DMS153 treated with DMSO at 0.1 percent for 48 hours (cell line): ENCODE data around the gene GATA1.

ENCODE experiments used
- DNase-seq: peaks from one replicate; lab custom pipeline; 2025; ENCODE audit not compliant: unreplicated experiment; lab: John Stamatoyannopoulos, UW

GATA1 gene

DNA sequence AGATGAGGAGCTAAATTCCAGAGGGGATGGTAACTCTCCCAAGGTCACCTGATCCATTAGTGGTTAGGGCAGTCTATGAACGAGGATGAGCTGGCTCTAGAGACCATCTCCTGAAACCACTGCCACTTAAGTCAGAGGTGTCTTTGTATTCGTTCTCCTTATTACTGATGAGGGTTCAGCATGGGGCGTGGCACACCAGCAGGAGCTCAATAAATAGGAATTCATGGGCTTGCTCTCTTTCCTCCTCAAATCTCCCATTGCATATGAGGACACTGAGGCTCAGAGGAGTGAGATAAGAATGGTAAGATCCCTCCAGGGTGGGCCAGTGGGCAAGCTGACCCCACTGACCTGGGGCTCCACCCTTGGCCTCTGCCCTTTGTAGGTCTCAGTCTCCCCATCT, 1.7 kb upstream of the GATA1 start:
- no peak for DNase-seq

GRCh38 chrX:48785186-48785539, 1.2 kb upstream of the GATA1 start:
- no peak for DNase-seq

DNA sequence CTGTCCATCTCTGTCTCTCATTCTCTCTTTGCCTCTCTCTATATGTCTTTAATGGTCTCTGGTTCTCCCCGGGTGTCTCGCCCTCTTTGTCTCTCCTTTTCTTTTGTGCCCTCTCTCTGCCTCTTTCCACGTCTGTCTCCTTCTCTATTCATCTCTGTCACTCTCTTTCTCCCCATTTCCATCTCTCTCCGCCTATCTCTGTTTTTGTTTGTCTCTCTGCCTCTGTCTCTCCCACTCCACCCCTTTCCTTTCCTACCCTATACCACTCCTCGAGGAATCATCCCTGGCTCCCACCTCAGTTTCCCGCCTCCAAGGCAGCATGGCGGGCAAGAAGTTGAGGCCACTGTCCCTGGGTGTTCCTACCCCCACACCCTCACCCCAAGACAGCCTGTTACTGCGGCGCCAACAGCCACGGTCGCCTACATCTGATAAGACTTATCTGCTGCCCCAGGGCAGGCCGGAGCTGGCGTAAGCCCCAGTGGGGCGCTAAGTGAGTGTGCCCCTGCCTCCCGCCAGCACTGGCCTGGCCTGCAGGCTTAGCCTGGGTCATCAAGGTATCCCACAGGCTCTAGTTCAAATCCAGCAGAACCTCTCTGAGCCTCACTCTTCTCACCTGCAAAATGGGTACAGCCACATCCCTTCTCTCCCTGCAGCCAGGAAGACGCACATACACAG, 713 bp upstream of the GATA1 start:
- DNase-seq: no peak

- DNase-seq: no peak
These were observed 575 bp downstream of the GATA1 start for GRCh38 chrX:48786825-48787504.

GRCh38 chrX:48787505-48788443, 1.4 kb downstream of the GATA1 start:
- no peak for DNase-seq

DNA sequence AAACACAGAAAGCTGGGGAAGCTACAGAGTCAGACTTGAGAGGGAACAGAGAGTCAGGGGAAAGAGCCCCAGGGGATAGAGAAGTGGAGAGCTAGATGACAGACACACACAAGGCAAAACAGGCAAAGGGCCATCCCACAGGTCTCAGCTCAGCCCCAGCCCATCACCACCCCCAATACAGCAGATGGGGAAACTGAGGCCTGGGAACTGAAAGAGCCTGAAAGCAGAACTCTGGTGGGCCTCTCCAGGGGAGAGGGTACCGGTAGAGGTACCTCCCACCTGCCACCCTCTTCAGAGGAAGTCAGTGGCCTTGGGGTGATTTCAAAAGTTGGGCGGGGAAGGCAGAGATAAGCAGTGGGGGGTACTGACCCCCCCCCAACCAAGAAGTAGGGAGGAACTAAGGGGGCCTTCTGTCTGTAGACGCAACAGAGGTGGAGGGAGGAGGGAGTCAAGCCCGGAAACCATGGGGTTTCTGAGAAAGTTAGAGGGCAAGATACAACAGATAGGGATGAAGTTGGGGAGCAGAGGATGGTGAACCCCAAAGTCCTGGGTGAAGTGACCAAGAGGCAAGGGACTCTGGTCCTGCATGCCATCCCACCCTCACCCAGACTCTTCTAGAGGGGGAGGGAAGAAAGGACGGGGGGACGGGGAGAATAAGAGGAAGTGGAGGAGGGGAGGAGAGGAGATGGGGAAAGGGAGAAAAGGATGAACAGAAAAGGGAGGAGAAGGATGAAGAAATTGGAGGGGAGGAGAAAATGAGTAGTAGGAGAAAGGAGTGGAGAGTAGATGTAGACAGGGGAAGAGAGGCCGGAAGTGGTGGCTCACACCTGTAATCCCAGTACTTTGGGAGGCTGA, 3.2 kb downstream of the GATA1 start:
- no peak for DNase-seq

- no peak for DNase-seq
These were observed 4.1 kb downstream of the GATA1 start for GRCh38 chrX:48790477-48790876.

- DNase-seq: no peak
These were observed 4.9 kb downstream of the GATA1 start for GRCh38 chrX:48791063-48791820.

- no peak for DNase-seq
These were observed 5.8 kb downstream of the GATA1 start for GRCh38 chrX:48792219-48792618.

DNA sequence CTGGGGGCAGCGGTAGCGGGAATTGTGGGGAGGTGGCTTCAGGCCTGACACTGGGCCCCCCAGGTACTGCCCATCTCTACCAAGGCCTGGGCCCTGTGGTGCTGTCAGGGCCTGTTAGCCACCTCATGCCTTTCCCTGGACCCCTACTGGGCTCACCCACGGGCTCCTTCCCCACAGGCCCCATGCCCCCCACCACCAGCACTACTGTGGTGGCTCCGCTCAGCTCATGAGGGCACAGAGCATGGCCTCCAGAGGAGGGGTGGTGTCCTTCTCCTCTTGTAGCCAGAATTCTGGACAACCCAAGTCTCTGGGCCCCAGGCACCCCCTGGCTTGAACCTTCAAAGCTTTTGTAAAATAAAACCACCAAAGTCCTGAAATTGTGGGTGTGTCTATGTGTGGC, 7.5 kb downstream of the GATA1 start:
- DNase-seq: no peak

- no peak for DNase-seq
These were observed 8.0 kb downstream of the GATA1 start for GRCh38 chrX:48794340-48794910.

DNA sequence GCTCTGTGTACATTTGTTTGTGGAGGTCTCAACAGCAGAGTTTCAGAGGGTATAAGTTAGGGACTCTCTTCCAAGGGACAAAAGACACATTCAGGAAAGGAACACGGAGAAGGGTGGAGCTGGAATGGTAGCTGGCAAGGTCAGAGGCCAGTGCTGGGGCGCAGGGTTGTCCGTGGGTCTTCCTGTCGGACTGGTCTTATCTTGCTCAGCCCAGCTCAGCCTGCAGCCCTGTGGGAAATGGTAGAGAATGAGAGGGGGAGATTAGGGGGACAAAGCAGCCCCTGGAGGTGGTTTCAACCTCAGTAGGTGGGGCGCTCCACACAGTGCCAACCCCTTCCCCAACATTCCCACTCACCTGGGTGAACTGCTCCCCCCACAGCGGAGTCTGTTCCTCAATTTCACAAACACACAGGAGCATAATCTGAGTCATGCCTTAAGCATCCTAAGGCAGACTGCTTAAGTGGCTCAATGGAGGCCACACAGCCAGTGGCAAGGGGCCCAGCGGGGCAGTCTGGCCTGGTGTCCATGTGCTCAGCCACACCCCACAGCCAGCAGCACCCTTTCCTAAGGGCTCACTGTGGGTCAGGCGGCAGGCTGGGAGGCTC, 8.6 kb downstream of the GATA1 start:
- DNase-seq: no peak

DNA sequence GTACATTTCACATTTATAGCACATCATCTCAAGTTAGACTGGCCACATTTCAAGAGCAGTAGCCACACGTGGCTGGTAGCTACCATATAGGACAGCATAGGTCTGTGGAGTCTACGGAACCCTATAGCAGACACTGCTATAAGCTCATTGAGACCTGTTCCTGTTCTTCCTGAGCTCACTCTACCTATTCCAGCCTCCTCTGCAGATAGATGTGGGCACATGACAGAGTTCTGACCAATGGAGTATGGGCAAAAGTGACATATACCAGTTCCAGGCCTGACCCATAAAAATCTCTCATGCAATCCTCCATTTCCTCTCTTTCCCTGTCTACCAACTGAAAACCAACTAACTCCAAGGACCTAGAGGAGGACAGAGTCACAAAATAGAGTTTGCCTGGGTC, 11.9 kb downstream of the GATA1 start:
- no peak for DNase-seq

DNA sequence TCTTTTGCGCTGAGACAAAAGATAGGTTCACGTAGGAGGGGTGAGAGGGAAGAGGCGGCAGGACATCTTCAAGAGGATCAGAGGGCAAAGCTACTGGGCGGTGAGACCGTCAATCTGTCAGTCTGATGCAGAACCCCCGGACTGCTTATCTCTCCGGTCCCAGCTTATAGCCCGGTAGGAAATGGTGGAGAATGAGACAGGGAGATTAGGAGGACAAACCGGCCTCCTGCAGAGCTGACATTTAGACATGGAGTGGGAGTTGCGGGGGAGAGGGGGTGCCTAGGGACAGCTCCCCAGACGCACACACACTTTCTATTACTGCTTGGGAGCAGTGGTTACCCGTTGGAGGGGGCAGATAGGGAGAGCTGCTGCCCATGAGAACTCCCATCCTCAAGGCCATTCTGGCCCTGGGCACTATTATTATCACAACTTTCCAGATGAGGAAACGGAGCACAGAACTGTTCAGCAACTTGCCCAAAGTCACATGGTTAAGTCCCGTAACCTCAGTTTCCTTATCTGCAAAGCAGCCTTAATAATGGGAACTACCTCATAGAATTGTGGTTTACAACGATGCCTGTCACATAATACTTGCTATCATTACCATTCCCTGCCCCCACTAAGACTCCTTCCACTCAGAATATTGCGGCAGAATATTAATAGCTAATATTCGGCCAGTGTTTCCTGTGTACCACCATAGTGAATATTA, 14.3 kb downstream of the GATA1 start:
- no peak for DNase-seq

- peak; percentile 88 for DNase-seq
These were observed 15.1 kb downstream of the GATA1 start, which contains the start of gene HDAC6 for GRCh38 chrX:48801280-48802088. Gene HDAC6, plus strand, starts transcription at chrX:48802067. Its CDS starts 626 bp downstream, at chrX:48802693.

DNA sequence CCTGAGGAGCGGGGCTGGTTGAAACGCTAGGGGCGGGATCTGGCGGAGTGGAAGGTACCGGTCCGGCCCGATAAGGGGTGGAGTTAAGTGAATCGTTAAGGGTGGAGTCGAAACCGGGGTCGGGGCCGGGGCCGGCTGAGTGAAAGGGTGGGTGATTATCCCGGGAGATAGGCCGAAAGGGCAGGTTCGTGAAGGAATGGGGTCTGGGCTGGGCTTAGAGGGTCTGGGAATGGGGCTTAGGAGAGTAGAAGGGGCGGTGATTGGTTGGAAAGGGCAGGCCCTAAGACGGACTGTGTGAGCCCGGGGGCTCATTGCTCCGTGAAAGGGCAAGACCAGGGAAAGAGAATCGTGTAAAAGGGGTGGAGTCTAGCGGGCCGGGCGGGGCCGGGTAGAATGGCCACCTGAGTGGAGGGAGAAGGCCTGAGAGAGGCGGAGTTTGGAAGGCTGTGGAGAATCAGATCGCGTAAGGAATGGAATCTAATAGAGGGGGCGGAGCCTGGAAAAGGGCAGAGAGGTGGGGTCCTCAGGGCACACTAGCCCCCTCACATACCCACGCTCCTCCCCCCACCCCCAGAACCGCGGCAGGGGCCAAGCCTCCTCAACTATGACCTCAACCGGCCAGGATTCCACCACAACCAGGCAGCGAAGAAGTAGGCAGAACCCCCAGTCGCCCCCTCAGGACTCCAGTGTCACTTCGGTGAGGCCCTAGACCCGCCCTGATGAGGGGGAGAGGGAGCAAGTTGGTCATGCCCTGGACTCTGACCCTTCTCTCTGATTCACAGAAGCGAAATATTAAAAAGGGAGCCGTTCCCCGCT, 15.9 kb downstream of the GATA1 start:
- peak; percentile 34 for DNase-seq

DNA sequence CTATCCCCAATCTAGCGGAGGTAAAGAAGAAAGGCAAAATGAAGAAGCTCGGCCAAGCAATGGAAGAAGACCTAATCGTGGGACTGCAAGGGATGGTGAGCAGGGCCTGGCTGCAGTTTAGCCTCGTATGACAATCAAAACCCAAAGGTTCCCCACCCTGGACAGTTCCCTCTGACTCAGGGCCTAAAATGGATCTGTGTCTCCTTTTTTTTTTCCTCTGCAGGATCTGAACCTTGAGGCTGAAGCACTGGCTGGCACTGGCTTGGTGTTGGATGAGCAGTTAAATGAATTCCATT, 16.5 kb downstream of the GATA1 start:
- no peak for DNase-seq
